Measurements from ENCODE around the gene KDELR3.

Gene KDELR3

DNA sequence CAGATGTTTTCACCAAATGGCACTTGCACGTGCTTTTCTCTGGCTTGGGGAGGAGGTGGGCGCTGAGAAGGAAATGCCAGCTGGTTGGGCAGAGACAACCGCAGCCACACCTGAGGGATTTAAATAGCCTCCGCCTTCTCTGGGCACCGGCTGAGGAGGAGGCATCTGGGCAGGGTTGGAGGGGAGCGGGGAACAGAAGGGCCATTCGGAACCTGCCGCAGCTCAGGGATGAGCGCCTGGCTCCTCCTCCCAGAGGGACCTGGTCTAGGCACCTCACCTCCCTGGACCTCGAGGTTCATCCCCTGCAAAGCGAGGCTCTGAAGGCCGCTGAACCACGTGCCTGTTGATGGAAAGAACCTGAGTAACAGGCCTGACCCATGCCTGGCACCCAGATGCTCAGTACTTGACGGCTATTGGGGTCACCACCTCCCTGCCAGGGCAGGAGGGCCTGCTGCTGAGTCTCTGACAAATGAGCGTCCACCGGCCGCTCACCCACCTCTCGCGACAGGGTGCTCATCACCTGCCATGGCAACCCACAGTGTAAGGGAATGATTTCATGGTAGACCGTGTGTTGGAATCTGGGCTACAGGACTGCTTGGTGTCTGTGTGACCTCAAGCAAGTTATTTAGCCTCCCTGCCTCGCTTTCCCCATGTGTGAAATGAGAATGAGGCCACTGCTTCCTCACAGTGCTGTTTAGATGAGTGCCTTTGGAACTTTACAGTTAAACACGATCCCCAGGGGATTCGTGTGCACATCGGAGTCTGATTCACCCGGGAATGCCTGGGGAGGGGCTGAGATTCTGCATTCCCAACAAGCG lies 2.0 kb upstream of the KDELR3 start:
- H2AK5ac ChIP-seq (ENCODE audit: low read depth, low read length), result peak overlapping the region; percentile 79
- no peak overlapping the region for H2AFZ ChIP-seq (ENCODE audit: low read length)
- no peak overlapping the region for H2BK12ac ChIP-seq (ENCODE audit: low read length)
- no CpG with 5 or more reads among the region's 26 CpGs for WGBS, 2 donors (ENCODE audit: extremely low coverage in 2 of 2, insufficient read length in 2 of 2, insufficient replicate concordance in 1 of 2)
- H3K4ac ChIP-seq (ENCODE audit: low read length), result no peak overlapping the region
- no peak overlapping the region for H4K8ac ChIP-seq (ENCODE audit: low read depth, low read length)
- no peak overlapping the region for H3K4me2 ChIP-seq (ENCODE audit: insufficient read depth, low read length, poor library complexity, severe bottlenecking)
- H2BK15ac ChIP-seq (ENCODE audit: low read length), result peak overlapping the region; percentile 81
- H3K4me3 ChIP-seq (ENCODE audit: low read length in 2 of 2), result no peak overlapping the region
- H3K27me3 ChIP-seq (ENCODE audit: control insufficient read depth in 3 of 3, insufficient read depth in 3 of 3, low read depth in 1 of 3, low read length in 3 of 3), result peaks cover 0 to 30% (median 28%) of the 10 kb centered on the region in 3 experiments
- H4K91ac ChIP-seq (ENCODE audit: low read depth, low read length, poor library complexity), result no peak overlapping the region
- H3K9me3 ChIP-seq (replicated peaks in 1 of 2; ENCODE audit: control insufficient read depth in 2 of 2, insufficient read depth in 1 of 2, low read depth in 1 of 2, low read length in 2 of 2), result no peaks in the 10 kb centered on the region
- H2BK5ac ChIP-seq (ENCODE audit: low read length), result no peak overlapping the region
- H3K9ac ChIP-seq (ENCODE audit: low read depth, low read length, poor library complexity), result no peak overlapping the region
- no peak for DNase-seq (ENCODE audit: low spot score)
- H3K27ac ChIP-seq (replicated peaks; ENCODE audit: low read length), result no peak overlapping the region
- H3K18ac ChIP-seq (ENCODE audit: low read length), result peak overlapping the region; percentile 15
- H2BK120ac ChIP-seq (ENCODE audit: low read depth, low read length), result no peak overlapping the region
- no peaks in the 10 kb centered on the region for H3K36me3 ChIP-seq (replicated peaks in 1 of 2; ENCODE audit: control insufficient read depth in 2 of 2, insufficient read depth in 2 of 2, low read length in 2 of 2)
- H3K14ac ChIP-seq (ENCODE audit: low read length), result no peak overlapping the region
- H3K4me1 ChIP-seq (ENCODE audit: control insufficient read depth in 2 of 2, insufficient read depth in 1 of 2, low read depth in 1 of 2, low read length in 2 of 2), result peaks cover 19 to 20% of the 10 kb centered on the region in 2 donors
- no peaks in the 10 kb centered on the region for H3K79me1 ChIP-seq (ENCODE audit: low read depth, low read length)
- H3K23ac ChIP-seq (ENCODE audit: low read depth, low read length, poor library complexity), result no peak overlapping the region

DNA sequence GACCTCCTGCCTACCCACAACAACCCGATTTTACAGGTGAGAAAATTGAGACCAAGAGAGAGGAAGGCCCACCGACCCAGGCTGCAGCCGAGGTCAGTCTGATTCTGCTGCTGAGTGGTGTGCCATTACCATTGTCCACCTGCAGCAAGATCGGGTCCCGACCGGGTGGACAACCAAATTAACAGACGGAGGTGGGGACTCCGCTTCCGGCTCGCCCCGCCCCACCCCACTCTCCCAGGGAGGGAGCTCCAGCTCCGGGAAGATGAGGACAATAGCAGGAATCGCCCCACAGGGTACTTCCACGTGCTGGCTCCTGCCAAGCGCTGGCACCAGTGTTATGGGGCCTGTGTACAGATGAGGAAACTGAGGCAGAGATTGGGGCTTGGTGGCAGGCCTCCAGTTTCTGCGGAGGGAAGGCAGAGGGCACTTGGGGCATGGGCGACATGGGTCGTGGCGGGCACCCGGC lies 425 bp upstream of the KDELR3 start:
- H3K4ac ChIP-seq (ENCODE audit: low read length), result no peak overlapping the region
- peak overlapping the region; percentile 91 for H2BK15ac ChIP-seq (ENCODE audit: low read length)
- peak overlapping the region; percentile 93 for H3K9ac ChIP-seq (ENCODE audit: low read depth, low read length, poor library complexity)
- H3K4me1 ChIP-seq (ENCODE audit: control insufficient read depth in 2 of 2, insufficient read depth in 1 of 2, low read depth in 1 of 2, low read length in 2 of 2), result peaks cover 14 to 15% of the 10 kb centered on the region in 2 donors
- peak overlapping the region; percentile 99 for H2AFZ ChIP-seq (ENCODE audit: low read length)
- H3K36me3 ChIP-seq (replicated peaks in 1 of 2; ENCODE audit: control insufficient read depth in 2 of 2, insufficient read depth in 2 of 2, low read length in 2 of 2), result no peaks in the 10 kb centered on the region
- no peak overlapping the region for H2BK120ac ChIP-seq (ENCODE audit: low read depth, low read length)
- H3K4me2 ChIP-seq (ENCODE audit: insufficient read depth, low read length, poor library complexity, severe bottlenecking), result peak overlapping the region; percentile 94
- no CpG with 5 or more reads among the region's 20 CpGs for WGBS, 2 donors (ENCODE audit: extremely low coverage in 2 of 2, insufficient read length in 2 of 2, insufficient replicate concordance in 1 of 2)
- peak overlapping the region; percentile 63 for H3K14ac ChIP-seq (ENCODE audit: low read length)
- H4K91ac ChIP-seq (ENCODE audit: low read depth, low read length, poor library complexity), result no peak overlapping the region
- H3K4me3 ChIP-seq (ENCODE audit: low read length in 2 of 2), result peak overlapping the region; percentile 49 to 73
- H2BK5ac ChIP-seq (ENCODE audit: low read length), result peak overlapping the region; percentile 46
- no peaks in the 10 kb centered on the region for H3K9me3 ChIP-seq (replicated peaks in 1 of 2; ENCODE audit: control insufficient read depth in 2 of 2, insufficient read depth in 1 of 2, low read depth in 1 of 2, low read length in 2 of 2)
- no peak for DNase-seq (ENCODE audit: low spot score)
- H2AK5ac ChIP-seq (ENCODE audit: low read depth, low read length), result peak overlapping the region; percentile 61
- H3K27ac ChIP-seq (replicated peaks; ENCODE audit: low read length), result no peak overlapping the region
- no peak overlapping the region for H3K23ac ChIP-seq (ENCODE audit: low read depth, low read length, poor library complexity)
- H3K79me1 ChIP-seq (ENCODE audit: low read depth, low read length), result no peaks in the 10 kb centered on the region
- peaks cover 0 to 28% (median 28%) of the 10 kb centered on the region in 3 experiments for H3K27me3 ChIP-seq (ENCODE audit: control insufficient read depth in 3 of 3, insufficient read depth in 3 of 3, low read depth in 1 of 3, low read length in 3 of 3)
- peak overlapping the region; percentile 92 for H3K18ac ChIP-seq (ENCODE audit: low read length)
- H2BK12ac ChIP-seq (ENCODE audit: low read length), result no peak overlapping the region
- no peak overlapping the region for H4K8ac ChIP-seq (ENCODE audit: low read depth, low read length)

DNA sequence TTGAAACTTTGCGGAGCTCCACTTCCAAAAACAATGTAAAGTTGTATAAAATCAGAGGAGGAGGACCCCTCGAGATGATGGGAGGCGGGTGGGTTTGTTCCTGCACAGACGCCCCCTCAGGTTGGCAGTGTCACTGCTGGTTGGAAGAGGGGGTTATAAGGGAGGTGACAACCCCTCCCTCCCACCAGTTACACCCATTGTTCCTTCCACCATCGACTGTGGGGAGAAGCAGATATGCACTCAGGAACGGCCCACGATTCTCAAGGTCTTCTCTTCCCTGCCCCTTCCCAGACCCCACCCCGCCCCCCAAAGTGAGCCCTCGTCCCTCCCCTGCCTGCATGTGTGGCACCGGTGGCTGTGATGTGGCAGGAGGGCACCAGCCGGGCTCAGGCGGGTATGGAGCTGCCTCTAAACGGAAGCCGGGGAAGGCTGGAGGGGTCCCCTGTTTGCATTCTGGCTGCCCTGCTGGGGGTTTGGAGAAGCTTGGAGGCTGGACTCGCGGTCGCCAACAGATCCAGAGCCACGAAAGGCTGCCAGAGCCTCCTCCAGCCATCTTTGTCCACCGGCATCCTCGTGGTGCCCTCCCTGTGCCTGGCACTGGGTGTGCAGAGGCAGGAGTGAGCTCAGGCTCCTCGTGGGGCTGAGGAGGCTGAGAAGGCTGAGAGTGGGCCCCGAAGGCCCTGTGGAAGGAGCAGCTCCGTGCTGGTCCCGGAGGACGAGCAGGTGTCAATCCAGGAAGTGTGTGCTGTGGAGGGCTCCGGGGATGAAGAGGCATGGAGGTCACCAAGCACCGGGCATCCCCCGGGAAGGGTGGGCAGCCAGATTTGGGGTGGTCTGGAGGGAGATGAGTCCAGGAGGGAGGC lies 778 bp downstream of the KDELR3 start:
- Histone ChIP-seq H3K79me1 (ENCODE audit: low read depth, low read length) (no peaks in the 10 kb centered on the region), H4K91ac (ENCODE audit: low read depth, low read length, poor library complexity) (no peak overlapping the region), H3K18ac (ENCODE audit: low read length) (peak overlapping the region; percentile 100), H2BK12ac (ENCODE audit: low read length) (no peak overlapping the region), H3K4ac (ENCODE audit: low read length) (no peak overlapping the region), H3K27me3 (ENCODE audit: control insufficient read depth in 3 of 3, insufficient read depth in 3 of 3, low read depth in 1 of 3, low read length in 3 of 3) (peaks cover 0 to 28% (median 28%) of the 10 kb centered on the region in 3 experiments), H3K9ac (ENCODE audit: low read depth, low read length, poor library complexity) (peak overlapping the region; percentile 93), H4K8ac (ENCODE audit: low read depth, low read length) (no peak overlapping the region), H3K27ac (replicated peaks; ENCODE audit: low read length) (no peak overlapping the region), H2BK15ac (ENCODE audit: low read length) (peak overlapping the region; percentile 98), H3K36me3 (replicated peaks in 1 of 2; ENCODE audit: control insufficient read depth in 2 of 2, insufficient read depth in 2 of 2, low read length in 2 of 2) (no peaks in the 10 kb centered on the region), H3K4me3 (ENCODE audit: low read length in 2 of 2) (peak overlapping the region; percentile 49 to 73), H2AFZ (ENCODE audit: low read length) (peak overlapping the region; percentile 99), H3K4me2 (ENCODE audit: insufficient read depth, low read length, poor library complexity, severe bottlenecking) (peak overlapping the region; percentile 94), H2AK5ac (ENCODE audit: low read depth, low read length) (peak overlapping the region; percentile 95), H3K14ac (ENCODE audit: low read length) (peak overlapping the region; percentile 92), H2BK5ac (ENCODE audit: low read length) (peak overlapping the region; percentile 73), H3K23ac (ENCODE audit: low read depth, low read length, poor library complexity) (peak overlapping the region; percentile 98), H2BK120ac (ENCODE audit: low read depth, low read length) (peak overlapping the region; percentile 93), H3K4me1 (ENCODE audit: control insufficient read depth in 2 of 2, insufficient read depth in 1 of 2, low read depth in 1 of 2, low read length in 2 of 2) (peaks cover 9 to 11% of the 10 kb centered on the region in 2 donors), H3K9me3 (replicated peaks in 1 of 2; ENCODE audit: control insufficient read depth in 2 of 2, insufficient read depth in 1 of 2, low read depth in 1 of 2, low read length in 2 of 2) (no peaks in the 10 kb centered on the region)
- DNase-seq (ENCODE audit: low spot score), result no peak
- no CpG with 5 or more reads among the region's 28 CpGs for whole genome bisulfite sequencing, 2 donors (ENCODE audit: extremely low coverage in 2 of 2, insufficient read length in 2 of 2, insufficient replicate concordance in 1 of 2)
